HG02981 (cell line): ENCODE results near the gene CNOT4.

Experiments used
- ATAC-seq: cut with Tn5 transposase; IDR thresholded peaks from one replicate; pipeline ENCODE4 v1.9.1; 2021; ENCODE audit warnings: mild to moderate bottlenecking, moderate library complexity; ENCODE audit not compliant: unreplicated experiment

Gene CNOT4

GRCh38 chr7:135509839-135510591, at the start of gene CNOT4:
CNOT4 (minus strand) TSS chr7:135510102; CDS start chr7:135438331, 71,771 bp downstream.
- ATAC-seq: peak; percentile 97

- ATAC-seq: no peak
Observed at GRCh38 chr7:135558881-135559280, 49.0 kb upstream of the CNOT4 start.

- peak; percentile 69 for ATAC-seq
Observed at GRCh38 chr7:135558337-135558767, 48.5 kb upstream of the CNOT4 start.

GRCh38 chr7:135557455-135558336, 47.8 kb upstream of the CNOT4 start, which contains the start of gene NUP205:
NUP205 (plus strand) TSS chr7:135557917; CDS start chr7:135557945, 28 bp downstream.
- ATAC-seq: peak; percentile 64

GRCh38 chr7:135553346-135553745, 43.4 kb upstream of the CNOT4 start:
- ATAC-seq: no peak

GRCh38 chr7:135552148-135552547, 42.2 kb upstream of the CNOT4 start:
- no peak for ATAC-seq

GRCh38 chr7:135550196-135550595, 40.3 kb upstream of the CNOT4 start:
- no peak for ATAC-seq

GRCh38 chr7:135541029-135541428, 31.1 kb upstream of the CNOT4 start:
- no peak for ATAC-seq

GRCh38 chr7:135539629-135540028, 29.7 kb upstream of the CNOT4 start:
- no peak for ATAC-seq

GRCh38 chr7:135538376-135538775, 28.5 kb upstream of the CNOT4 start:
- no peak for ATAC-seq

- no peak for ATAC-seq
Observed at GRCh38 chr7:135537905-135538304, 28.0 kb upstream of the CNOT4 start.

- ATAC-seq: no peak
Observed at GRCh38 chr7:135537453-135537852, 27.6 kb upstream of the CNOT4 start.

GRCh38 chr7:135536150-135536549, 26.2 kb upstream of the CNOT4 start:
- no peak for ATAC-seq

GRCh38 chr7:135527025-135527424, 17.1 kb upstream of the CNOT4 start:
- no peak for ATAC-seq

- ATAC-seq: no peak
Observed at GRCh38 chr7:135525426-135525825, 15.5 kb upstream of the CNOT4 start.

- ATAC-seq: no peak
Observed at GRCh38 chr7:135523146-135523545, 13.2 kb upstream of the CNOT4 start.

- no peak for ATAC-seq
Observed at GRCh38 chr7:135522509-135522908, 12.6 kb upstream of the CNOT4 start.

- no peak for ATAC-seq
Observed at GRCh38 chr7:135519871-135520270, 10.0 kb upstream of the CNOT4 start.

- ATAC-seq: no peak
Observed at GRCh38 chr7:135519233-135519688, 9.4 kb upstream of the CNOT4 start.

- ATAC-seq: no peak
Observed at GRCh38 chr7:135518748-135519147, 8.8 kb upstream of the CNOT4 start.

- no peak for ATAC-seq
Observed at GRCh38 chr7:135517060-135517459, 7.2 kb upstream of the CNOT4 start.

GRCh38 chr7:135514856-135515255, 5.0 kb upstream of the CNOT4 start:
- no peak for ATAC-seq
